A673 (cell line): Measurements from ENCODE around the gene MISP3. TPM values are rescaled to one million over a fixed set of nuclear protein-coding genes. Genes with fewer than 3 reads are reported as not detected.

Source experiments
- BruUV-seq: library from RNA; stranded (reverse); fragments of 400-500 nt; replicated peaks from 2 replicates; lab custom pipeline; 2021; lab: Mats Ljungman, UMichigan
- CTCF ChIA-PET: fragments of 300-600 bp; sonication (Branson Sonifier 250); formaldehyde crosslinking; loops from one replicate; lab custom pipeline; 2022; ENCODE audit warnings: antibody characterized with exemption; lab: Charles Lee
- POLR2A ChIA-PET: fragments of 300-600 bp; sonication (Branson Sonifier 250); formaldehyde crosslinking; loops from one replicate; lab custom pipeline; 2022; ENCODE audit warnings: antibody characterized with exemption; ENCODE audit not compliant: low non-redundant PET; lab: Charles Lee
- DNase-seq: peaks from one replicate; pipeline ENCODE4 v3.0.0-alpha.2; 2015; ENCODE audit warnings: low spot score
- H3K27ac ChIP-seq: fragments of 200-600 bp; sonication (generic); 2 replicates; pipeline ENCODE4 v1.5.1; 2016; ENCODE audit warnings: mixed run types, low read depth, mild to moderate bottlenecking, mixed read lengths, antibody characterized with exemption, low read length; ENCODE audit not compliant: poor library complexity, severe bottlenecking
- H3K27me3 ChIP-seq: fragments of 200-600 bp; sonication (generic); replicated peaks from 2 replicates; pipeline ENCODE4 v1.6.1; 2017; ENCODE audit warnings: mixed run types, low read depth, mild to moderate bottlenecking, mixed read lengths, antibody characterized with exemption, low read length; ENCODE audit not compliant: insufficient read depth, poor library complexity
- H3K36me3 ChIP-seq: fragments of 200-600 bp; sonication (generic); 2 replicates; pipeline ENCODE4 v1.6.1; 2016; ENCODE audit warnings: mixed run types, mild to moderate bottlenecking, mixed read lengths, antibody characterized with exemption, low read length; ENCODE audit not compliant: insufficient read depth, poor library complexity, severe bottlenecking
- H3K4me1 ChIP-seq: fragments of 200-600 bp; sonication (generic); 2 replicates; pipeline ENCODE4 v1.6.1; 2017; ENCODE audit warnings: mixed run types, mild to moderate bottlenecking, mixed read lengths, antibody characterized with exemption, low read length; ENCODE audit not compliant: insufficient read depth, poor library complexity, severe bottlenecking
- H3K4me3 ChIP-seq: fragments of 200-600 bp; sonication (generic); 2 replicates; pipeline ENCODE4 v1.5.1; 2016; ENCODE audit warnings: low read depth, mixed run types, mild to moderate bottlenecking, mixed read lengths, low read length; ENCODE audit not compliant: poor library complexity, severe bottlenecking
- H3K9me3 ChIP-seq: fragments of 200-600 bp; sonication (generic); 2 replicates; pipeline ENCODE4 v1.6.1; 2016; ENCODE audit warnings: mixed run types, low read depth, mild to moderate bottlenecking, mixed read lengths, antibody characterized with exemption, low read length; ENCODE audit not compliant: poor library complexity, severe bottlenecking
- CTCF ChIP-seq: fragments of 300-800, 200-600 bp; sonication (generic); conservative IDR thresholded peaks from 2 replicates; pipeline ENCODE4 v1.5.1; 2017; ENCODE audit warnings: low read depth, mild to moderate bottlenecking, antibody characterized with exemption, low read length, moderate library complexity, mixed read lengths
- EZH2 ChIP-seq: fragments of 200-600 bp; sonication (generic); IDR thresholded peaks from 2 replicates; pipeline ENCODE4 v1.6.1; 2017; ENCODE audit warnings: borderline replicate concordance, low read depth, mild to moderate bottlenecking, mixed read lengths, antibody characterized with exemption, low read length; ENCODE audit not compliant: poor library complexity, severe bottlenecking
- intact Hi-C: fragments of 100-400 bp; cut with micrococcal nuclease; formaldehyde crosslinking; loops from one replicate; pipeline ENCODE4 v1.10.0; 2022; ENCODE audit not compliant: unreplicated experiment
- total RNA-seq: library from RNA; stranded (reverse); gene quantifications from 2 replicates; pipeline ENCODE4 v1.2.3, GENCODE V29; 2021

Gene MISP3
- total RNA-seq, 1 experiment from 2014 or later = 0.26 TPM

GRCh38 chr19:14052470-14052869 lies 20.1 kb upstream of the MISP3 start:
- H3K9me3 ChIP-seq = no peaks in the 10 kb centered on the region
- DNase-seq = no peak
- POLR2A ChIA-PET = no interaction called here
- TF ChIP-seq CTCF (no peak), EZH2 (no peak)
- H3K4me3 ChIP-seq = no peak overlapping the region
- no peaks in the 10 kb centered on the region for H3K27me3 ChIP-seq
- no peaks in the 10 kb centered on the region for H3K4me1 ChIP-seq
- H3K27ac ChIP-seq = no peak overlapping the region
- BruUV-seq = no TSS peak
- CTCF ChIA-PET = no interaction called here
- intact Hi-C loops = no loop called here
- no peaks in the 10 kb centered on the region for H3K36me3 ChIP-seq

- Histone ChIP-seq H3K36me3 (no peaks in the 10 kb centered on the region), H3K4me3 (no peak overlapping the region), H3K9me3 (no peaks in the 10 kb centered on the region), H3K4me1 (peaks cover 4% of the 10 kb centered on the region), H3K27me3 (no peaks in the 10 kb centered on the region), H3K27ac (no peak overlapping the region)
- DNase-seq = no peak
- intact Hi-C loops = no loop called here
- ChIA-PET CTCF (no interaction called here), POLR2A (no interaction called here)
- TF ChIP-seq CTCF (no peak), EZH2 (no peak)
- no TSS peak for BruUV-seq
Observed at GRCh38 chr19:14053032-14053431, 19.6 kb upstream of the MISP3 start.

- ChIA-PET CTCF (no interaction called here), POLR2A (no interaction called here)
- intact Hi-C loops = no loop called here
- DNase-seq = no peak
- Histone ChIP-seq H3K4me1 (peaks cover 8% of the 10 kb centered on the region), H3K27ac (no peak overlapping the region), H3K27me3 (no peaks in the 10 kb centered on the region), H3K9me3 (no peaks in the 10 kb centered on the region), H3K4me3 (no peak overlapping the region), H3K36me3 (no peaks in the 10 kb centered on the region)
- BruUV-seq = TSS peak; percentile 97
- TF ChIP-seq EZH2 = no peak
- no peak for TF ChIP-seq CTCF
Observed at GRCh38 chr19:14053500-14053899, 19.1 kb upstream of the MISP3 start.
